NCI-H2171 (cell line): Measurements from ENCODE around the gene WDR59.
"Not testable (repeated sequence)": the region's sequence is repeated elsewhere in the genome, so short reads cannot be mapped to it uniquely, and the experiment has no call there.

Source experiments
- DNase-seq: peaks from one replicate; lab custom pipeline; 2025; lab: John Stamatoyannopoulos, UW

Gene WDR59

GRCh38 chr16:75011634-75012307 lies 26.8 kb upstream of the WDR59 start:
- no peak for DNase-seq

- DNase-seq, result no peak
Observed at GRCh38 chr16:75010427-75010826, 25.5 kb upstream of the WDR59 start.

- no peak for DNase-seq
Observed at GRCh38 chr16:75007443-75007842, 22.5 kb upstream of the WDR59 start.

- no peak for DNase-seq
Observed at GRCh38 chr16:75005697-75006096, 20.8 kb upstream of the WDR59 start.

GRCh38 chr16:75004460-75004859 lies 19.5 kb upstream of the WDR59 start:
- DNase-seq, result no peak

- DNase-seq, result no peak
Observed at GRCh38 chr16:75003931-75004330, 19.0 kb upstream of the WDR59 start.

- DNase-seq, result no peak
Observed at GRCh38 chr16:75002474-75002873, 17.6 kb upstream of the WDR59 start.

- DNase-seq, result no peak
Observed at GRCh38 chr16:75000481-75001081, 15.7 kb upstream of the WDR59 start.

- DNase-seq, result peak; percentile 63
Observed at GRCh38 chr16:74999609-75000480, 14.9 kb upstream of the WDR59 start.

GRCh38 chr16:74999219-74999608 lies 14.3 kb upstream of the WDR59 start:
- DNase-seq, result peak; percentile 41

GRCh38 chr16:74998481-74999218 lies 13.7 kb upstream of the WDR59 start, which contains the start of gene ZNRF1:
Gene ZNRF1, plus strand, starts transcription at chr16:74999024. Its CDS starts 648 bp downstream, at chr16:74999672.
- peak; percentile 67 for DNase-seq

GRCh38 chr16:74997042-74997491 lies 12.1 kb upstream of the WDR59 start:
- DNase-seq, result no peak

- DNase-seq, result no peak
Observed at GRCh38 chr16:74995986-74996385, 11.1 kb upstream of the WDR59 start.

GRCh38 chr16:74991593-74992403 lies 6.9 kb upstream of the WDR59 start:
- no peak for DNase-seq

- DNase-seq, result no peak
Observed at GRCh38 chr16:74991268-74991592, 6.3 kb upstream of the WDR59 start.

GRCh38 chr16:74990832-74991231 lies 5.9 kb upstream of the WDR59 start:
- no peak for DNase-seq

- DNase-seq, result not testable (repeated sequence)
Observed at GRCh38 chr16:74989864-74990263, 4.9 kb upstream of the WDR59 start.

- no peak for DNase-seq
Observed at GRCh38 chr16:74987027-74987681, 2.2 kb upstream of the WDR59 start.

GRCh38 chr16:74984194-74984528 lies 762 bp downstream of the WDR59 start:
- no peak for DNase-seq

GRCh38 chr16:74982256-74982655 lies 2.7 kb downstream of the WDR59 start:
- no peak for DNase-seq

GRCh38 chr16:74975591-74975990 lies 9.3 kb downstream of the WDR59 start:
- DNase-seq, result no peak
